GM21390 (cell line): ENCODE data around the gene HP.
"Not testable (repeated sequence)": the region's sequence is repeated elsewhere in the genome, so short reads cannot be mapped to it uniquely, and the experiment has no call there.

ENCODE experiments used
- ATAC-seq: cut with Tn5 transposase; IDR thresholded peaks from one replicate; pipeline ENCODE4 v1.9.1; 2021; ENCODE audit not compliant: unreplicated experiment

The HP gene

DNA sequence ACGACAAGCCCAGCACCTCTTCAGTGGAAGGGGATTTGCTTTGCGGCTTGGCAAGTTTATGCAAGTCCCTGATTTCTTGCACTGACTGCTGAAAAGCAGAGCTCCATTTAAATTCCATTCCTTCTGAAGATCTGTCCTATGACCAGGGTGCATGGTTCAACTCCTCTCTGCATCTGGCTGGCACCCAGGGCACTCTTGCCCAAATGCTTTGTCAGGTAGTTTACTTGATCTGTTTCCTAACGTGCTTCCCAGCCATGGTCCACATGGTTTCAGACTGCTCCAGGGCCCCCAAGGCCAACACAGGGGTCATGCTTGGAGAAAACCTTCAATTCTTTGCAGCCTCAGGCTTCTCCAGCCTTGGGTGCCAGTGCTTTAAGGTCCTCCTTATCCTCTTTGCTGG lies 11.2 kb upstream of the HP start:
- no peak for ATAC-seq

DNA sequence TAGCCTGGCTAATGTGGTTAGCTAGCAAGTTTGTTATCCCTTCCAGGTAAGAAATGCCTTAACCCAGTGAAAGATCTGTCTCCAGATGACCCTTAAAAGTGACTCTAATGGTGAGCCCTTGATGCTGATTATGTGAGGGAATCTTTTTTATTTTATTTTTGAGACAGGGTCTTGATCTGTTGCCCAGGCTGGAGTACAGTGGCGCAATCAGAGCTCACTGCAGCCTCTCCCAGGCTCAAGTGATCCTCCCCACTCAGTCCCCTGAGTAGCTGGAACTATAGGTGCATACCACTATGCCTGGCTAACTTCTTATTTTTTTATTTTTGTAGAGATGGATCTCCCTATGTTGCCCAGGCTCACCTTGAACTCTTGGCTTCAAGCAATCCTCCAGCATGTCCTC lies 10.8 kb upstream of the HP start:
- ATAC-seq: no peak

DNA sequence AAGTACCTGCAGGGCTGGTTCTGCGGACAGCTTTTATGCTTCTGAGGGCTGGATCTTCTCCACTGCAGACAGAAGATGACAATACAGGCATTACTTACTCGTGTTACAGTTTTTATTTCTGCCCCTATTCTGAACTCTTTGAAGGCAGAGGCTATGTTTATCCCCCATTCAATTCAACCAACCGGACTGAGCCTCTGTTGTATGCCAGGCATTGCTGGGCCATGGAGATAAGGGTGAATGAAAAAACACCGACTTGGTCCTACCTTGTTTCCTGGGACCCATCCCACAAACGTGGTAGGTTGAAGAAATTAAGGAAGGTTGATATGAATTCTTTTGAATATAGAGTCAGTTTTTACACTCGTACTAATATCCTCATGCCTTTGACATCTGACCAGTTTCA lies 10.0 kb upstream of the HP start:
- no peak for ATAC-seq

DNA sequence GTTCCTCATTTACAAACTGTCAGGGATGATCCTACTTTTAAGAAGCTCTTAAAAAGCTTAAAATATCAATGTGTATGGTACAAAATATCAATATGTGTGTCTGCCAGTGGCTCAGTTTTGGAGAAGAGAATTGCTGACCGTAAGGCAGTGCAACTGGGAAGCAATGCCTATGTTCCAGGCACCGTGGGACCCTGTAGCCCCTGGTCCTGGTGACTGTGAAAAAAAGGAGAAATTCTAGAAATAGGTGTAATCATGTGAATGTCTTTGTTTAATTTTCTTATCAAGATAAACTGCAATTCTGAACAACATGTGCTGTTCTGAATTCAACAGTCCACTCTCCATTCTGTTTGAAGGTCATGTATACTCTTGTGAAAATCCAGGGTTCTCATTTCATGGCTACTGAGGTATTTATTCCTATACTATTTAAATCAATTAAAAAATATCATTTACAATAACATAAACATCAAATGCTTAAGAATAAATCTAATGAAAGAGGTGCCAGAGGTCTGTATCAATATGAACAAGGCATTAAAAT lies 9.4 kb upstream of the HP start:
- no peak for ATAC-seq

DNA sequence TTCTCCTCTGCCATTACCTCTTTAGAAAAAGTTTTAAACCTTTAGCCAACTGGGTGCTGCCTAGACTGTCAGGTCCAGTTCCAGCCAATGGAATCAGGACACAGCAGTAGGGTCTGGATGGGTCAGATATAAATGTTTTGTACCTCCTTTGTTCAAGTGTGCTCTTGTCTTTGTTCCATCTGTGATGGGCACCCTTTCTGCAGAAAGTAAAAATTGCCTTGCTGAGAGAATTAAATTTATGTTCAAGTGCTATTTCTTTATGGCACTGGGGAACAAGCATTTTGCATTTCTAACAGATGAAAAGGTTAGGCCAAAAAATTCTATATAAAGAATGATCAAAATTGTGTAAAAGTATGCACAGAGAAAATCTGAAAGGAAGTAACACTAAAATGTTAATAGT lies 5.2 kb upstream of the HP start:
- no peak for ATAC-seq

DNA sequence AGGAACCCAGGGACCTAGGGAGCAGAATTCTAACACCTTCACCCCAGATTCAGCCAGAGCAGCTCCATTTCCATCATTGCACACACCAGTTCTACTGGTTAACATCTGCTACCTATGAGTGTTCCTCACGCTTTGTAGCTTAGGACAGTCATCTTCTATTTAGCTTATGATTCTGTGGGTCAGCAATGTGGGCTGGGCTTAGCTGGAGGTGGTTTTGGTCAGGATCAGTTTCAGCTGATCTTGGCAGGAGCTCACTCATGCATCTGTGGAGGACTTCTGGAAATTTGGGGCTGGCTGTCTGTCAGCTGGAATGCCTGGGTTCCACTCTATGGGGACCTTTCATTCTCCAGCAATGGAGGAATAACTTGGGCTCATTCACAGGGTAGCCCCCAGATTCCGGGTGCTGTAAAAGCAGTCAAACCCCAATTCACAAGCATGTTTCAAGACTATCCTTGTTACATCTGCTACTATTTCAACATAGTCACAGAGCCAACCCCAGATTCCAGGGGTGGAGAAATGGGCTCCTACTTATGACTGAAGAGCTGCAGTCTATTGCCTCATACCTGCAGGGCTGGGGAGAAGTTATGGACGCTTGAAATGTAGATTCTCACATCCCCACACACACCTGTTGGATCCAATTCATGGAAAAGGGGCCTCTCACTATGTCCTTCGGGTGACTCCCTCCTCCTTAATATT lies 3.4 kb upstream of the HP start:
- ATAC-seq: no peak

DNA sequence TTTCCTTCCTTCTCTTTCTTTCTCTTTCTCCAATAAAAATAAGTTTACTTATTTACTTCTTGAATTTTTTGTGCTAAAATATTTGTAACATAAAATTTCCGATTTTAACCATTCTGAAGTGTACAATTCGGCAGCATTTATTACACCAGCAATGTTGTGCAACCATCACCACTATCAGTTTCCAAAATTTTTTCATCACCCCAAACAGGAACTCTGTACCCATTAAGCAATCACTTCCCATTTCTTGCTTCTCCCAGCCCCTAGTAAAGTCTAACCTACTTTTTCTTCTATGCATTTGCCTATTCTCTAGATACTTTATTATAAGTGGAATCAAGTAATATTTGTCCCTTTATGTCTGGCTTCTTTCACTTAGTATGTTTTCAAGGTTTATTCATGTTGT lies 2.5 kb upstream of the HP start:
- no peak for ATAC-seq

DNA sequence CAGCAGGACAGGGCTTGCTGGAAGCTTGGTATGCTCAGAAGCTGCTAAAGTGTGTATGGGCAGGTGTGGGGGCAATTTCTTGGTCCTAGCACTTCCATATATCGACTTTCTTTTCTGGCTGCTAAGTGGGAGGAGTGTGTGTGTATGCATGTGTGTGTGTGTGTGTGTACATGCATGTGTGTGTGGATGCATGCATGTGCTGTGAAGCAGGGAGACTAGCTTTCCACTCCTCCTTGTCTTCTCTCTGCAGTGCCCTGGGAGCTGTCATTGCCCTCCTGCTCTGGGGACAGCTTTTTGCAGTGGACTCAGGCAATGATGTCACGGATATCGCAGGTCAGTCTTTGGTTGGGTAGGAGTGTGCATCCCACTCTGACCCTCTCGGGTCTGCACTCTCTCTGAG lies 1.6 kb downstream of the HP start:
- no peak for ATAC-seq

DNA sequence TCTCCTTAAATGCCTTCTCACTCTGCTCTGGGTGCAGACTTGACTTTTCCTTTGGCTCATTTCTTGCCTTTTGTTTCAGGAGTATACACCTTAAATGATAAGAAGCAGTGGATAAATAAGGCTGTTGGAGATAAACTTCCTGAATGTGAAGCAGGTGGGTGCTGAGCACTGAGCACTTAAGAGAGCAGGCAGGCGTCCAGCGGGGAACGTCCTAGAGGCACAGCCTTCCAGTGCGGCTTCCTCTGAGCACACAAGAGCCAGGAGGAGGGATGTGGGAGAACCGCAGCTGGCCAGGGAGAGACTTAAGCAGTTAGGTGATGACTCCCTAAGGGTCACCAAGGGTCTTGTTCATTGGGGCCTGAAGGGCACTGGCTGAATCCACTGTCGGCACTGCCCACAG lies 3.0 kb downstream of the HP start:
- not testable (repeated sequence) for ATAC-seq

DNA sequence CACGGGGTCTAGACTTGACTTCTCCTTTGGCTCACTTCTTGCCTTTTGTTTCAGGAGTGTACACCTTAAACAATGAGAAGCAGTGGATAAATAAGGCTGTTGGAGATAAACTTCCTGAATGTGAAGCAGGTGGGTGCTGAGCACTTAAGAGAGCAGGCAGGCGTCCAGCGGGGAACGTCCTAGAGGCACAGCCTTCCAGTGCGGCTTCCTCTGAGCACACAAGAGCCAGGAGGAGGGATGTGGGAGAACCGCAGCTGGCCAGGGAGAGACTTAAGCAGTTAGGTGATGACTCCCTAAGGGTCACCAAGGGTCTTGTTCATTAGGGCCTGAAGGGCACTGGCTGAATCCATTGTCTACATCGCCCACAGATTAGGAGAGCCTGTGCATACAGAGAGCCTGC lies 4.8 kb downstream of the HP start:
- not testable (repeated sequence) for ATAC-seq

DNA sequence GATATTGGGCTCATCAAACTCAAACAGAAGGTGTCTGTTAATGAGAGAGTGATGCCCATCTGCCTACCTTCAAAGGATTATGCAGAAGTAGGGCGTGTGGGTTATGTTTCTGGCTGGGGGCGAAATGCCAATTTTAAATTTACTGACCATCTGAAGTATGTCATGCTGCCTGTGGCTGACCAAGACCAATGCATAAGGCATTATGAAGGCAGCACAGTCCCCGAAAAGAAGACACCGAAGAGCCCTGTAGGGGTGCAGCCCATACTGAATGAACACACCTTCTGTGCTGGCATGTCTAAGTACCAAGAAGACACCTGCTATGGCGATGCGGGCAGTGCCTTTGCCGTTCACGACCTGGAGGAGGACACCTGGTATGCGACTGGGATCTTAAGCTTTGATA lies 6.1 kb downstream of the HP start:
- no peak for ATAC-seq

DNA sequence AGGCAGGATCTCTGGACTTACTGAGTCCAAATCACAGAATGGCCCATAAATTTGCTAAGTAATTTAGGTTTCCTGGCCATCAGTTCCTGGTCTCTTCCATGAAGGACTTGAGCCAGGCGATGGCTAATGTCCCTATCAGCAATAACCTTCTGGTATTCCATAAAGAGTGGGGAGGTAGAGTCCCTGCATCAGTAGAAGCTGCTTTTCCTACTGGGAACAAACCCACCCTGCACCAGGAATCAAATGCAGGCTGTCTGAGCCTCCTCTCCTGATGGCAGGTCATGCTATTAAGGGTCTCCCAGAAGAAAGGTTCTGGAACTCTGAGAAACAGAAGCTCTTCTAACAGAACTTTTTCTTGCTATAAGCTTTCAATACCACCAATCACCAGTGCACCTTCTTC lies 7.3 kb downstream of the HP start:
- no peak for ATAC-seq

DNA sequence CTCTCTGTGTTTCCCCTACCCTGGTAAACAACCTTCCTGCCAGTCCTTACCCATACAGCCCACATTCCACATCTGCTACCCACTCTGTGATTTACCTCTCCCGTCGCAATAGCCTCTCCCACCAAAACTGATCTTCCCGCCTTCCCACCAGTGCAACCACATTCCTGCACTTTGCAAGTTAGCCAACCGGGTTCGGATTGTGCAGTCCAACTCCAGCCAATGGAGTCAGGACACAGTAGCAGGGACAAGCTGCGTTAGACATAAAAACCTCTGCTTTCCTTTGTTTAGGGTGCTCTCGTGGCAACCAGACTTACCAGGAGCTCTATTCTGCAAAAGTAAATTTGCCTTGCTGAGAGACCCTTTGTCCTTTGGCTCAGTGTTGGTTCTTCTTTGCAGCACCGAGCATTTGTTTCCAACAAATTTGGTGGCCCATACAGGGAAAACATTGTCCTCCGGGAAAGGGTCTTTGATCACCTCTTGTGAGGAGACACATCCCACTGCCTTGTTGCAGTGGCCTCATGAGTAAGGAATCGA lies 10.1 kb downstream of the HP start:
- ATAC-seq: no peak

DNA sequence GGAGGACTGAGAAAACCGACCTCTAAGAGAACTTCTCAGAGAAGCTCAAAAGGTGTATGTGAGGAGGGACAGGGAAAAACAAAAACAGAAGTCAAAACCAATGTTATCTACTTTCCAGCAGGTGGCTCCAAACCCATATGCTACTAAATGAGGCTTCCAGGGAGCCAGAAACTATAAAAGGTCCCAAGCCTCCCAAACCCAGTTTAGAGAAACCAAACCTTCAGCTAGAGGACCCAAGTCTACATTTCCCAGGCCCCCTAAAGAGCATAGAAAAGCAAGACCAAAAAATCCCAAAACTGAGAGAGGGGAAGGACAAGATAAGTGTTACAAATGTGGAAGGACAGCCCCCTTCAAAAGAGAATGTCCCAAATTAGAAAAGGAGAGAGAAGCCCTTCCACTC lies 12.4 kb downstream of the HP start:
- ATAC-seq: no peak

DNA sequence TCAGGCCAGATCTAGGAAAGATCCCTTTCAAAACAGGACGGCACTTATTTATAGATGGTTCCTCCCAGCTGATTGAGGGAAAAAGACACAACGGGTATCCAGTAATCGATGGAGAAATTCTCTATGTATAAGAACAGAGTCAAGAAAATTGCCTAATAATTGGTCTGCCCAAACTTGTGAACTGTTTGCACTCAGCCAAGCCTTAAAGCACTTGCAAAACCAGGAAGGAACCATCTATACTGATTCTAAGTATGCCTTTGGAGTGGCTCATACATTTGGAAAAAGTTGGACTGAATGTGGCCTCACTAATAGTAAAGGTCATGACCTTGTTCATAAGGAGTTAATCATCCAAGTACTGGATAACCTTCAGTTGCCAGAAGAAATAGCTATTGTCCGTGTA lies 14.6 kb downstream of the HP start:
- no peak for ATAC-seq

DNA sequence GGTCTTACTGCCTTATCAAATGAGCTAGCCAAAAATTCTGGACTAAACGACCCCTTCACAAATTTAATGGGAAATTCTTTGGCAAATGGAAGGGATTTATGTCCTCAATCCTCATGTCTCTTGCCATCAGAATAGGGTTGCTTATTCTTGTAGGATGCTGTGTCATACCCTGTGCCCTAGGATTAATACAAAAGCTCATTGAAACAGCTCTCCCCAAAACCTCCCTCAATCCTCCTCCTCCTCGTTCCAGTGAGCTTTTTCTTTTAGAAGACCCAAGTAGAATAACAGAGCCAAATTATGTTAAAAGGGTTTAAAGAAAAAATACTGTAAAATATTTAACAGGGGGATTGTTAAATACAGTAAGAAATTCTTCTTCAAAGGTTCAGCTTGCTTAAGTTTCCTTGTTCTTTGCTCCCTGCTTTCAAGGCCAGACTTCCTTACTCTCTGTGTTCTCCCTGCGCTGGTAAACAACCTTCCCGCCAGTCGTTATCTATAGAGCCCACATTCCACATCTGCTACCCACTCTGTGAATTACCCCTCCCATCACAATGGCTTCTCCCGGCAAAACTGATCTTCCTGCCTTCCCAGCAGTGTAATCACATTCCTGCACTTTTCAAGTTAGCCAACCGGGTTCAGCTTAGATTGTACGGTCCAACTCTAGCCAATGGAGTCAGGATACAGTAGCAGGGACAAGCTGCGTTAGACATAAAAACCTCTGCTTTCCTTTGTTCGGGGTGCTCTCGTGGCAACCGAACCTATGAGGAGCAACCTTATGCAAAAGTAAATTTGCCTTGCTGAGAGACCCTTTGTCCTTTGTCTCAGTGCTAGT lies 18.4 kb downstream of the HP start:
- ATAC-seq: no peak

DNA sequence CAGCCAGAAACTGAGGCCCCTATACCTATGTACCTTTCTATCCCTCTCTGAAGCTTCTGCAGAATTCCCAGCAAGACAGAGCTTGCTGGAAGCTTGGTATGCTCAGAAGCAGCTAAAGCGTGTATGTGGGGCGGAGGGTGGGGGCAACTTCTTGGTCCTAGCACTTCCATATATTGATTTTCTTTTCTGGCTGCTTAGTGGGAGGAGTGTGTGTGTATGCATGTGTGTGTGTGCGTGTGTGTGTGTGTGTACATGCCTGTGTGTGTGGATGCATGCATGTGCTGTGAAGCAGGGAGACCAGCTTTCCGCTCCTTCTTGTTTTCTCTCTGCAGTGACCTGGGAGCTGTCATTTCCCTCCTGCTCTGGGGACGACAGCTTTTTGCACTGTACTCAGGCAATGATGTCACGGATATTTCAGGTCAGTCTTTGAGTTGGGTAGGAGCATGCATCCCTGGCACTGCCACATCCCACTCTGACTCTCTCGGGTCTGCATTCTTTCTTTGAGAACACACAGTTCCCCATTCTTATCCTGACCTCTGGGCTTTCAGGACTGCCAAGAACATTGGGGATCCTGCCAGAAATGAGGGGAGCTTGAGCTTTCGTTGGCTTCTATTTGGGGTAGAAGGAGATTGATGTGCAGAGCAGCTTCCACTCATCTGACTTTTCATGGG lies 19.4 kb downstream of the HP start:
- no peak for ATAC-seq

DNA sequence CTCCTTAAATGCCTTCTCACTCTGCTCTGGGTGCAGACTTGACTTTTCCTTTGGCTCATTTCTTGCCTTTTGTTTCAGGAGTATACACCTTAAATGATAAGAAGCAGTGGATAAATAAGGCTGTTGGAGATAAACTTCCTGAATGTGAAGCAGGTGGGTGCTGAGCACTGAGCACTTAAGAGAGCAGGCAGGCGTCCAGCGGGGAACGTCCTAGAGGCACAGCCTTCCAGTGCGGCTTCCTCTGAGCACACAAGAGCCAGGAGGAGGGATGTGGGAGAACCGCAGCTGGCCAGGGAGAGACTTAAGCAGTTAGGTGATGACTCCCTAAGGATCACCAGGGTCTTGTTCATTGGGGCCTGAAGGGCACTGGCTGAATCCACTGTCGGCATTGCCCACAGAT lies 20.8 kb downstream of the HP start:
- ATAC-seq: not testable (repeated sequence)

DNA sequence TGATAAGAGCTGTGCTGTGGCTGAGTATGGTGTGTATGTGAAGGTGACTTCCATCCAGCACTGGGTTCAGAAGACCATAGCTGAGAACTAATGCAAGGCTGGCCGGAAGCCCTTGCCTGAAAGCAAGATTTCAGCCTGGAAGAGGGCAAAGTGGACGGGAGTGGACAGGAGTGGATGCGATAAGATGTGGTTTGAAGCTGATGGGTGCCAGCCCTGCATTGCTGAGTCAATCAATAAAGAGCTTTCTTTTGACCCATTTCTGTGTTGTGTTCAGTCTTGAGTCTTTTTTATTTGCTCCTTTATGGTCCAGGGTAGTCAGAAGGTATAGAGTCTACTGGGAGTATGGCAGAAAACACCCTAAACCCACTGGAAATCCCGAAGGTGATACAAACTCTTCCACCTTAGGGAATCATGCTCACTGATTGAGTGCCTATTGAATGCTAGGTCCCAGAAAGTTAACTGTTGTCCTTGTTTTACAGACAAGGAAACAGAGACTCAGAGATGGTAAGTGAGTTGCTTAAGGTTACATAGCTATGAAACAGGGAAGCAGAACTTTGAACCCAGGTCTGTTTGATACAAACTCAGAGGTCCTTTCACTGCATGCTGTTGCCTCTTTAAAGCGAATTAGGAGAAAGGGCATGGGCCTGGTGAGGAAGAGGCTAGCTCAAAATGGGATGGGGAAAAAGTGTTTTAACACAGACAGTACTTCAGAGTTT lies 22.8 kb downstream of the HP start:
- not testable (repeated sequence) for ATAC-seq

DNA sequence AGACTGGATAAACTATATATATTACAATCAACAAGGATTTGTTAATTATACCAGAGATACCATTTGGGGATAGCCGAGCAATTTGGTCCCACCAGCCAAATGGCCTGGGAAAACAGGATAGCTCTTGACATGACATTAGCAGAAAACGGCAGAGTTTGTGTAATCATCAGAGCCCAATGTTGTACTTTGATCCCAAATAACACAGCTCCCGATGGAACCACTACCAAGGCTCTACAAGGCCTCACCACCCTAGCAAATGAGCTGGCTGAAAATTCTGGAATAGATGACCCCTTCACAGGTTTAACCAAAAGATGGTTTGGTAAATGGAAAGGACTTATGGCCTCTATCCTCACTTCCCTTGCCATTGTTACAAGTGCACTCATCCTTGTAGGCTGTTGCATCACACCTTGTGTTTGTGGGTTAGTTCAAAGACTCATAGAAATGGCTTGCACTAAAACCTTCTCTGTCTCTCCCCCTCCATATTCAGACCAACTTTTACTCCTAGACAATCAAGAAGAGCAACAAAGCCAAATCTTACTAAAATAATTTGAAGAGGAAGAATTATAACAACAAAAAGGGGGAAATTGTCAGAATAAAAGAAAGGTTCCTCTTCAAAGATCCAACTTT lies 29.6 kb downstream of the HP start:
- no peak for ATAC-seq

DNA sequence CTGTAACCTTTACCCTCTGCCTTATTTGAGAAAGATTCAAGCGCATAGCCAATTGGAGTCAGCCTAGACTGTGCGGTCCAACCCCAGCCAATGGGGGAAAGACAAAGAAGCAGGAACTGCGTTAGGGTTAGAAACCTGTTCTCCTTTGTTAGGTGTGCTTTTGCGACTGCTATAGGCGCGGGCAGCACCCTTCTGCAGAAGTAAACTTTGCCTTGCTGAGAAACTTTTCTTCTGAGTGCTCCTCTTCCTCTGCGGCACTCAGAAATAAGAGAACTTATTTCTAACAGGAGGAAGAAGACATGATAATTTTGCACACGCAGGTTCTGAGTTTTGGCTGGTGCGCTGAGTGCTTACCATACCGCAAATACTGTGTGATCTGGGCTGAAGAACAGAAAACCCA lies 30.1 kb downstream of the HP start:
- no peak for ATAC-seq
